HepG2 (cell line): ENCODE results near the gene GK. TPM values are rescaled to one million over a fixed set of nuclear protein-coding genes. Genes with fewer than 3 reads are reported as not detected.

Experiments
- AKAP8 ChIP-seq: sonication (generic); formaldehyde crosslinking; IDR thresholded peaks from 2 replicates; pipeline ENCODE4 v1.5.1; 2020; ENCODE audit warnings: mild to moderate bottlenecking, missing genetic modification reagents
- CAMTA2 ChIP-seq: sonication (generic); formaldehyde crosslinking; IDR thresholded peaks from 2 replicates; pipeline ENCODE4 v1.4.0; 2020; ENCODE audit warnings: mild to moderate bottlenecking, missing genetic modification reagents, borderline replicate concordance
- EED ChIP-seq: sonication (generic); formaldehyde crosslinking; IDR thresholded peaks from 2 replicates; pipeline ENCODE4 v1.5.0; 2020; ENCODE audit warnings: mild to moderate bottlenecking, missing genetic modification reagents
- GLI4 ChIP-seq: sonication (generic); formaldehyde crosslinking; IDR thresholded peaks from 2 replicates; pipeline ENCODE4 v1.5.1; 2020; ENCODE audit warnings: missing genetic modification reagents, mild to moderate bottlenecking, moderate library complexity, borderline replicate concordance
- HOXA9 ChIP-seq: sonication (generic); formaldehyde crosslinking; IDR thresholded peaks from 2 replicates; pipeline ENCODE4 v1.8.1; 2022; ENCODE audit warnings: missing genetic modification reagents, mild to moderate bottlenecking, moderate library complexity, borderline replicate concordance
- JUND ChIP-seq: sonication (generic); formaldehyde crosslinking; IDR thresholded peaks from 2 replicates; pipeline ENCODE4 v1.8.0; 2022; ENCODE audit warnings: mild to moderate bottlenecking, missing genetic modification reagents
- KDM6A ChIP-seq: IDR thresholded peaks from 2 replicates; pipeline ENCODE4 v1.6.1; 2016; ENCODE audit warnings: low read depth
- MEIS2 ChIP-seq: sonication (generic); formaldehyde crosslinking; IDR thresholded peaks from 2 replicates; pipeline ENCODE4 v1.9.0; 2021; ENCODE audit warnings: mild to moderate bottlenecking, missing genetic modification reagents
- MIER3 ChIP-seq: IDR thresholded peaks from 2 replicates; pipeline ENCODE4 v1.6.1; 2016; ENCODE audit warnings: missing compliant biosample characterization, borderline replicate concordance
- PBX3 ChIP-seq: sonication (generic); formaldehyde crosslinking; IDR thresholded peaks from 2 replicates; pipeline ENCODE4 v1.8.1; 2023; ENCODE audit warnings: missing genetic modification reagents, inconsistent platforms, borderline replicate concordance
- POGZ ChIP-seq: sonication (generic); formaldehyde crosslinking; IDR thresholded peaks from 2 replicates; pipeline ENCODE4 v1.4.0; 2020; ENCODE audit warnings: mild to moderate bottlenecking, missing genetic modification reagents
- POLR2A ChIP-seq, 2 experiments: IDR thresholded peaks; 2 replicates each; pipeline ENCODE4 v1.6.1; 2011; ENCODE audit warnings: low read depth in 2 of 2, low read length in 2 of 2, mild to moderate bottlenecking in 1 of 2, moderate library complexity in 1 of 2; ENCODE audit not compliant: insufficient read depth in 1 of 2
- SATB2 ChIP-seq: sonication (generic); formaldehyde crosslinking; IDR thresholded peaks from 2 replicates; pipeline ENCODE4 v1.5.0; 2020; ENCODE audit warnings: missing genetic modification reagents
- SNAPC5 ChIP-seq: sonication (generic); formaldehyde crosslinking; IDR thresholded peaks from 2 replicates; pipeline ENCODE4 v1.8.1; 2023; ENCODE audit warnings: mild to moderate bottlenecking, missing genetic modification reagents, borderline replicate concordance
- SUZ12 ChIP-seq: fragments of 150-350 bp; IDR thresholded peaks from 2 replicates; pipeline ENCODE4 v1.6.1; 2014; ENCODE audit warnings: low read depth, low read length
- TMF1 ChIP-seq: sonication (generic); formaldehyde crosslinking; IDR thresholded peaks from 2 replicates; pipeline ENCODE4 v1.8.1; 2022; ENCODE audit warnings: low read depth, missing genetic modification reagents
- TSC22D2 ChIP-seq: sonication (generic); formaldehyde crosslinking; IDR thresholded peaks from 2 replicates; pipeline ENCODE4 v1.5.1; 2020; ENCODE audit warnings: missing genetic modification reagents, mild to moderate bottlenecking, borderline replicate concordance
- ZBTB37 ChIP-seq: sonication (generic); formaldehyde crosslinking; IDR thresholded peaks from 2 replicates; pipeline ENCODE4 v1.4.0; 2020; ENCODE audit warnings: mild to moderate bottlenecking, missing genetic modification reagents
- ZNF296 ChIP-seq: sonication (generic); formaldehyde crosslinking; conservative IDR thresholded peaks from 2 replicates; pipeline ENCODE4 v1.5.0; 2020; ENCODE audit warnings: mild to moderate bottlenecking, missing genetic modification reagents
- ZNF414 ChIP-seq: sonication (generic); formaldehyde crosslinking; IDR thresholded peaks from 2 replicates; pipeline ENCODE4 v1.5.0; 2020; ENCODE audit warnings: missing genetic modification reagents
- ZNF614 ChIP-seq: IDR thresholded peaks from 2 replicates; pipeline ENCODE4 v1.6.1; 2018; ENCODE audit warnings: missing biosample characterization, missing genetic modification reagents, inconsistent platforms, borderline replicate concordance
- ZNF777 ChIP-seq: sonication (generic); formaldehyde crosslinking; IDR thresholded peaks from 2 replicates; pipeline ENCODE4 v1.4.0; 2020; ENCODE audit warnings: missing genetic modification reagents
- ZNF841 ChIP-seq: sonication (generic); formaldehyde crosslinking; IDR thresholded peaks from 2 replicates; pipeline ENCODE4 v1.8.1; 2023; ENCODE audit warnings: missing genetic modification reagents, borderline replicate concordance
- ZNF878 ChIP-seq: sonication (generic); formaldehyde crosslinking; IDR thresholded peaks from 2 replicates; pipeline ENCODE4 v1.8.1; 2023; ENCODE audit warnings: mild to moderate bottlenecking, missing genetic modification reagents, moderate library complexity
- ZNF883 ChIP-seq: sonication (generic); formaldehyde crosslinking; IDR thresholded peaks from 2 replicates; pipeline ENCODE4 v1.5.1; 2020; ENCODE audit warnings: mild to moderate bottlenecking, missing genetic modification reagents; ENCODE audit errors: not compliant biosample characterization
- ZSCAN31 ChIP-seq: sonication (generic); formaldehyde crosslinking; IDR thresholded peaks from 2 replicates; pipeline ENCODE4 v1.5.0; 2020; ENCODE audit warnings: low read depth, mild to moderate bottlenecking, missing genetic modification reagents
- ZSCAN9 ChIP-seq: IDR thresholded peaks from 2 replicates; pipeline ENCODE4 v1.6.1; 2016; ENCODE audit warnings: borderline replicate concordance
- polyA plus RNA-seq, 8 experiments: library from polyadenylated mRNA; depleted of rRNA in 3 of 8; stranded (reverse) in 7 of 8; unstranded in 1 of 8; fragments of >200 nt; fragmentation: Illumina TruSeq in 4 of 8; extraction: Trizol in 4 of 8; gene quantifications; 2 replicates each; pipeline versions ENCODE4 v1.2.1 to v1.2.3, GENCODE V29; 2011 to 2016; ENCODE audit warnings: low read depth in 4 of 8, missing spikeins in 1 of 8, mixed read lengths in 1 of 8; ENCODE audit not compliant: insufficient read depth in 1 of 8
- total RNA-seq, 5 experiments: library from RNA; depleted of rRNA; stranded (reverse); fragments of >200 nt; fragmentation: Illumina TruSeq; extraction: Trizol; gene quantifications; 2 replicates each; pipeline ENCODE4 v1.2.3, GENCODE V29; 2016; ENCODE audit warnings: low read depth in 1 of 5

The GK gene
- total and polyA plus RNA-seq, 2 of the 13 experiments (the other 11 are each of a cell fraction or from before 2014, with no cell fraction given) = 64.2 to 265 TPM

- TF ChIP-seq PBX3 (no peak), CAMTA2 (no peak), ZNF883 (no peak), ZNF841 (no peak), GLI4 (CRISPR knock-in tag) (no peak), ZBTB37 (CRISPR knock-in tag) (no peak), SUZ12 (no peak), EED (CRISPR knock-in tag) (no peak), AKAP8 (CRISPR knock-in tag) (no peak), MEIS2 (CRISPR knock-in tag) (no peak), HOXA9 (no peak), POGZ (CRISPR knock-in tag) (peak; percentile 36; the same call in 1 of the 2 replicates), ZSCAN31 (CRISPR knock-in tag) (no peak), ZNF414 (0 out of 2 replicates have a peak, but pooled peaks have one; percentile 65), JUND (0 out of 2 replicates have a peak, but pooled peaks have one; percentile 14), ZNF878 (CRISPR knock-in tag) (no peak), SATB2 (no peak), ZNF614 (no peak), POLR2A (IDR thresholded peaks at IDR 0.05; ENCODE audit: insufficient read depth in 1 of 2, low read depth in 2 of 2, low read length in 2 of 2) (no peak; a peak in 1 of 4 replicates), ZNF296 (no peak), TSC22D2 (CRISPR knock-in tag) (no peak), KDM6A (peak; percentile 62; the same call in 1 of the 2 replicates), ZNF777 (CRISPR knock-in tag) (no peak), ZSCAN9 (CRISPR knock-in tag) (no peak), MIER3 (CRISPR knock-in tag) (peak; percentile 88; the same call in 1 of the 2 replicates), TMF1 (CRISPR knock-in tag) (no peak), SNAPC5 (CRISPR knock-in tag) (peak; percentile 73; the same call in 1 of the 2 replicates)
Observed at GRCh38 chrX:30627818-30628652, 25.2 kb upstream of the GK start (continued).
